K562 (cell line): ENCODE data around the gene GPD1L. TPM values are rescaled to one million over a fixed set of nuclear protein-coding genes. Genes with fewer than 3 reads are reported as not detected.

ENCODE experiments used
- ASH1L ChIP-seq: fragments of 450-650 bp; IDR thresholded peaks from 2 replicates; pipeline ENCODE4 v1.6.1; 2018; ENCODE audit warnings: borderline replicate concordance, mild to moderate bottlenecking, low read depth; ENCODE audit not compliant: partially characterized antibody
- CHD1 ChIP-seq: fragments of 200-600 bp; sonication (generic); IDR thresholded peaks from one replicate; pipeline ENCODE4 v1.6.1; 2012; ENCODE audit warnings: mild to moderate bottlenecking, moderate library complexity, low read length, inconsistent platforms
- DEAF1 ChIP-seq: fragments of 450-650 bp; formaldehyde crosslinking; IDR thresholded peaks from 2 replicates; pipeline ENCODE4 v1.4.0; 2020; ENCODE audit warnings: mild to moderate bottlenecking, moderate library complexity
- JUND ChIP-seq, 2 experiments: IDR thresholded peaks; 2 replicates in 1 of 2; 3 replicates in 1 of 2; pipeline ENCODE4 v1.6.1; 2011; ENCODE audit warnings: borderline replicate concordance in 2 of 2, low read depth in 2 of 2, low read length in 2 of 2, improper control_type of control experiment in 1 of 2, missing biosample characterization in 1 of 2, missing genetic modification characterization in 1 of 2, missing genetic modification reagents in 1 of 2
- L3MBTL2 ChIP-seq: fragments of 450-650 bp; IDR thresholded peaks from 2 replicates; pipeline ENCODE4 v1.6.1; 2016; ENCODE audit warnings: mild to moderate bottlenecking, moderate library complexity
- NFE2 ChIP-seq: IDR thresholded peaks from 2 replicates; pipeline ENCODE4 v1.6.1; 2014; ENCODE audit warnings: antibody characterized with exemption, low read depth
- NR4A1 ChIP-seq, 2 experiments: fragments of 250-450 bp in 1 of 2; fragments of 450-650 bp in 1 of 2; sonication (Bioruptor Pico) in 1 of 2; IDR thresholded peaks; 2 replicates each; pipeline versions ENCODE4 v1.4.0 to v1.6.1; 2016 to 2020; ENCODE audit warnings: mild to moderate bottlenecking in 2 of 2, missing compliant biosample characterization in 1 of 2, missing genetic modification characterization in 1 of 2, moderate library complexity in 1 of 2
- PURB ChIP-seq: sonication (generic); formaldehyde crosslinking; IDR thresholded peaks from 2 replicates; pipeline ENCODE4 v1.9.0; 2021; ENCODE audit warnings: low read depth, mild to moderate bottlenecking, missing genetic modification reagents
- RAD21 ChIP-seq, 2 experiments: fragments of 250-450 bp in 1 of 2; fragments of 450-650 bp in 1 of 2; sonication (Bioruptor Pico) in 1 of 2; formaldehyde crosslinking in 1 of 2; IDR thresholded peaks in 1 of 2; conservative IDR thresholded peaks in 1 of 2; 2 replicates each; pipeline versions ENCODE4 v1.4.0 to v1.8.0; 2020 to 2022; ENCODE audit warnings: mild to moderate bottlenecking in 2 of 2, moderate library complexity in 1 of 2
- RAD51 ChIP-seq: fragments of 450-650 bp; IDR thresholded peaks from 2 replicates; pipeline ENCODE4 v1.7.1; 2016; ENCODE audit warnings: low read depth, mild to moderate bottlenecking, borderline replicate concordance
- RCOR1 ChIP-seq, 2 experiments: IDR thresholded peaks; 2 replicates each; pipeline ENCODE4 v1.6.1; 2012; ENCODE audit warnings: low read depth in 2 of 2, low read length in 2 of 2, borderline replicate concordance in 1 of 2, improper control_type of control experiment in 1 of 2
- SMAD4 ChIP-seq: fragments of 250-450 bp; sonication (Bioruptor Pico); conservative IDR thresholded peaks from 2 replicates; pipeline ENCODE4 v1.8.0; 2021; ENCODE audit warnings: inconsistent platforms, mild to moderate bottlenecking, moderate library complexity
- SMC3 ChIP-seq: conservative IDR thresholded peaks from 2 replicates; pipeline ENCODE4 v1.6.1; 2011; ENCODE audit warnings: low read depth, low read length, improper control_type of control experiment; ENCODE audit not compliant: insufficient read depth
- TCF3 ChIP-seq: sonication (generic); formaldehyde crosslinking; IDR thresholded peaks from 2 replicates; pipeline ENCODE4 v1.4.0; 2020; ENCODE audit warnings: mild to moderate bottlenecking, missing genetic modification reagents
- U2AF2 ChIP-seq: fragments of 200-400 bp; formaldehyde crosslinking; optimal IDR thresholded peaks from 2 replicates; pipeline ENCODE3; 2017; ENCODE audit warnings: low read depth, mild to moderate bottlenecking, low read length
- ZBTB9 ChIP-seq: fragments of 450-650 bp; formaldehyde crosslinking; IDR thresholded peaks from 2 replicates; pipeline ENCODE4 v1.4.0; 2020; ENCODE audit warnings: mild to moderate bottlenecking, moderate library complexity
- ZNF384 ChIP-seq: IDR thresholded peaks from 2 replicates; pipeline ENCODE4 v1.6.1; 2012; ENCODE audit warnings: low read depth, low read length, improper control_type of control experiment
- ZNF592 ChIP-seq: fragments of 450-650 bp; IDR thresholded peaks from 2 replicates; pipeline ENCODE4 v1.6.1; 2017; ENCODE audit warnings: antibody characterized with exemption, mild to moderate bottlenecking
- polyA plus RNA-seq, 8 experiments: library from polyadenylated mRNA; depleted of rRNA in 4 of 8; stranded (reverse) in 5 of 8; unstranded in 3 of 8; fragments of >200 nt; fragmentation: Nextera tagmentation in 2 of 8; fragmentation: Illumina TruSeq in 1 of 8; extraction: Ambion mirVana in 2 of 8; extraction: Trizol in 1 of 8; gene quantifications; 2 replicates each; pipeline versions ENCODE4 v1.2.1 to v1.2.3, GENCODE V29; 2011 to 2014; ENCODE audit warnings: inconsistent platforms in 1 of 8, missing spikeins in 1 of 8
- total RNA-seq, 7 experiments: library from RNA; depleted of rRNA in 6 of 7; stranded (reverse); fragments of >200 nt in 6 of 7; fragmentation: Illumina TruSeq in 2 of 7; extraction: Trizol in 2 of 7; gene quantifications; 2 replicates each; pipeline versions ENCODE4 v1.2.1 to v1.2.3, GENCODE V29; 2011 to 2021; ENCODE audit warnings: low replicate concordance in 1 of 7

The GPD1L gene
- total and polyA plus RNA-seq, 9 of the 15 experiments (the other 6 are each of a cell fraction or from before 2014, with no cell fraction given) = 1.6 to 17.3 (median 12.3) TPM

GRCh38 chr3:32143849-32144757 is 37.7 kb downstream of the GPD1L start (continued):
- peak; percentile 84 for TF ChIP-seq DEAF1
- TF ChIP-seq SMAD4 (CRISPR knock-in tag) = 0 out of 2 replicates have a peak, but pooled peaks have one; percentile 19
- TF ChIP-seq RAD21 (CRISPR knock-in tag; conservative IDR thresholded peaks at IDR 0.05 in 1 of 2, IDR thresholded peaks at IDR 0.05 in 1 of 2) = peak; percentile 82 to 88
- TF ChIP-seq NFE2 = no peak
- TF ChIP-seq L3MBTL2 = peak; percentile 51
- no peak for TF ChIP-seq ZNF592
- TF ChIP-seq PURB (CRISPR knock-in tag) = no peak
- TF ChIP-seq JUND (IDR thresholded peaks at IDR 0.05; ENCODE audit: borderline replicate concordance, low read depth, low read length) = peak; percentile 24; the same call in 1 of the 2 replicates
- 0 out of 3 replicates have a peak, but pooled peaks have one; percentile 5 for TF ChIP-seq JUND (tag; IDR thresholded peaks at IDR 0.05; ENCODE audit: borderline replicate concordance, low read depth, low read length)
- no peak for TF ChIP-seq ASH1L
- TF ChIP-seq ZBTB9 (CRISPR knock-in tag) = no peak
- TF ChIP-seq ZNF384 = no peak
- TF ChIP-seq RCOR1 (IDR thresholded peaks at IDR 0.05; ENCODE audit: borderline replicate concordance in 1 of 2, low read depth in 2 of 2, low read length in 2 of 2) = 0 out of 4 replicates have a peak, but pooled peaks of 1 of the 2 experiments have one; percentile 17
- peak; percentile 72 for TF ChIP-seq SMC3
- no peak for TF ChIP-seq U2AF2
- no peak for TF ChIP-seq CHD1
- TF ChIP-seq TCF3 (CRISPR knock-in tag) = peak; percentile 22; the same call in 1 of the 2 replicates
- no peak for TF ChIP-seq NR4A1 (CRISPR knock-in tag; IDR thresholded peaks at IDR 0.05)
- TF ChIP-seq NR4A1 (tag; IDR thresholded peaks at IDR 0.05) = no peak
- TF ChIP-seq RAD51 = no peak
